ENCODE results near the gene LRP5. TPM values are rescaled to one million over a fixed set of nuclear protein-coding genes. Genes with fewer than 3 reads are reported as not detected.

LRP5 gene
- total RNA-seq, 1 donor from 2014 or later = 162 TPM

DNA sequence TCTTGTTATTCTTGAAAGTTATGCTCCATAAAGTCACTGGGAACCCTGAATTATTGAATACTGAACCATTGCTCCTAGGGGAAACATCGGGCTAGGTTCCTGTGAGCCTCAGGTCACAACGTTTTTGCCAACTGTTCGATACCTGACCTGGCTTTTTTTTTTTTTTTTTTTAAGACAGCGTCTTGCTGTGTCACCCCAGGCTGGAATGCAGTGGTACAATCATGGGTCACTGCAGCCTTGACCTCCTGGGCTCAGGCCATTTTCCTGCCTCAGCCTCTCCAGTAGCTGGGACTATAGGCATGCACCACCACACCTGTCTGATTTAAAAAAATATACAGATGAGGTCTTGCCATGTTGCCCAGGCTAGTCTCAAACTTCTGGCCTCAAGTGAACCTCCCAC is 22.5 kb downstream of the LRP5 start:
- Mint-ChIP-seq H3K27me3 (ENCODE audit: unreplicated experiment) (no peaks in the 10 kb centered on the region), H3K9me3 (ENCODE audit: unreplicated experiment) (no peaks in the 10 kb centered on the region), H3K4me1 (ENCODE audit: unreplicated experiment) (peaks cover 70% of the 10 kb centered on the region), H3K27ac (ENCODE audit: unreplicated experiment) (no peak overlapping the region), H3K4me3 (ENCODE audit: unreplicated experiment) (no peak overlapping the region), H3K36me3 (ENCODE audit: unreplicated experiment) (peaks cover 8% of the 10 kb centered on the region)
- TF ChIP-seq, protein P1, sequence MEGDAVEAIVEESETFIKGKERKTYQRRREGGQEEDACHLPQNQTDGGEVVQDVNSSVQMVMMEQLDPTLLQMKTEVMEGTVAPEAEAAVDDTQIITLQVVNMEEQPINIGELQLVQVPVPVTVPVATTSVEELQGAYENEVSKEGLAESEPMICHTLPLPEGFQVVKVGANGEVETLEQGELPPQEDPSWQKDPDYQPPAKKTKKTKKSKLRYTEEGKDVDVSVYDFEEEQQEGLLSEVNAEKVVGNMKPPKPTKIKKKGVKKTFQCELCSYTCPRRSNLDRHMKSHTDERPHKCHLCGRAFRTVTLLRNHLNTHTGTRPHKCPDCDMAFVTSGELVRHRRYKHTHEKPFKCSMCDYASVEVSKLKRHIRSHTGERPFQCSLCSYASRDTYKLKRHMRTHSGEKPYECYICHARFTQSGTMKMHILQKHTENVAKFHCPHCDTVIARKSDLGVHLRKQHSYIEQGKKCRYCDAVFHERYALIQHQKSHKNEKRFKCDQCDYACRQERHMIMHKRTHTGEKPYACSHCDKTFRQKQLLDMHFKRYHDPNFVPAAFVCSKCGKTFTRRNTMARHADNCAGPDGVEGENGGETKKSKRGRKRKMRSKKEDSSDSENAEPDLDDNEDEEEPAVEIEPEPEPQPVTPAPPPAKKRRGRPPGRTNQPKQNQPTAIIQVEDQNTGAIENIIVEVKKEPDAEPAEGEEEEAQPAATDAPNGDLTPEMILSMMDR (IDR thresholded peaks at IDR 0.05) = no peak
- no peak for DNase-seq (ENCODE audit: extremely low spot score, unreplicated experiment)

DNA sequence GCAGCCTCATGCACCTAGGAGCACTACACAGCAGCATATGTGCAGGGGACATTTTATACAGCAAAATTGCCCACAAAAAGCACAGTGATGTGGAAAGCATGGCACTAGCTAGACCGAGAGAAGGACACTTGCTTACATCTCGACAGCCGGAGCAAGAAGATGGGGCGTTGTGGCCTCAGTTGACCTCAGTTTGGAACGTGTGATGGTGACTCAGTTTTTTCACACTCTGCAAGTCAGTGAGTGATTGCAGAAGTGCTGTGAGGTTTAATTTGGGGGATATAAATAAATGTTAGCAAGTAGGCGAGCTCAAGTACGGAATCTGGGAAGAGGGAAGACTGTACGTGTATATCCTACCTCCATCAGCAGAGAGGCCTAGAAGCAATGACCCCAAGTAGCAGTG is 23.3 kb downstream of the LRP5 start:
- no peak for DNase-seq (ENCODE audit: extremely low spot score, unreplicated experiment)
- TF ChIP-seq, protein P1 (IDR thresholded peaks at IDR 0.05) = no peak
- Mint-ChIP-seq H3K4me3 (ENCODE audit: unreplicated experiment) (no peak overlapping the region), H3K4me1 (ENCODE audit: unreplicated experiment) (peaks cover 69% of the 10 kb centered on the region), H3K27ac (ENCODE audit: unreplicated experiment) (no peak overlapping the region), H3K9me3 (ENCODE audit: unreplicated experiment) (no peaks in the 10 kb centered on the region), H3K36me3 (ENCODE audit: unreplicated experiment) (peaks cover 8% of the 10 kb centered on the region), H3K27me3 (ENCODE audit: unreplicated experiment) (no peaks in the 10 kb centered on the region)

DNA sequence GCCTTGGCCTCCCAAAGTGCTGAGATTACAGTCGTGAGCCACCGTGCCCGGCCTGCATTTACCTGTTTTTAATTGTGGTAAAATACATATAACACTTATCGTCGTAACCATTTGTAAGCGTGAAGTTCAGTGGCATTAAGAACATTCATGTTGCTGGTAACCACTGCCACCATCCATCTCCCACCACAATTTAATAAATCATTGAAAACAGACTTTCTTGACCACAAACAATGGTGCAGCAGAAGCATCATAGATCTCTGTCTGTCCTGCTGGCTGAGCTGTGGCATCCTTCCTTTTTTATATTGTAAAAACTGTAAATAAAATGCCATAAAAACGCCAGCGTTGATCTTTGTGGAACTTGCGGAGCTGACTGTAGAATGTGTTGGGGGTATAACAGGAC is 24.3 kb downstream of the LRP5 start:
- TF ChIP-seq, protein P1 (IDR thresholded peaks at IDR 0.05) = no peak
- Mint-ChIP-seq H3K9me3 (ENCODE audit: unreplicated experiment) (no peaks in the 10 kb centered on the region), H3K27ac (ENCODE audit: unreplicated experiment) (peak overlapping the region; percentile 93), H3K4me3 (ENCODE audit: unreplicated experiment) (no peak overlapping the region), H3K27me3 (ENCODE audit: unreplicated experiment) (no peaks in the 10 kb centered on the region), H3K36me3 (ENCODE audit: unreplicated experiment) (peaks cover 8% of the 10 kb centered on the region), H3K4me1 (ENCODE audit: unreplicated experiment) (peaks cover 69% of the 10 kb centered on the region)
- DNase-seq (ENCODE audit: extremely low spot score, unreplicated experiment) = no peak

DNA sequence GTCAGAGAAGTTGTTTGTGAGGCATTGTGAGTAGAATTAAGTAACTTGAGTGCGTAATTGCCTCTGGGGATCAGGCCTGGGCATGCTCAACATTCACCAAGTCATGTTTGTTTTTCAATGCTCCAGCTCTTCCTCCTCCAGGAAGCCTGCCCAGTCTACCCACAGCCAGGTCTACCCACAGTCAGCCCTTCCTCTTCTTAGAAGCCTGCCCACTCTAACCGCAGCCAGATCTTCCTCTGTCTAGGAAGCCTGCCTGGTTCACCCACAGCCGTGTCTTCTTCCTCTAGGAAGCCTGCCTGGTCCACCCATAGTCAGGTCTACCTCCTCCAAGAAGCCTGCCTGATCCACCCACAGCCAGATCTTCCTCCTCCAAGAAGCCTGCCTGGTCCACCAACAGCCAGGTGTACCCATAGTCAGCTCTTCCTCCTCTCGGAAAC is 25.0 kb downstream of the LRP5 start:
- Mint-ChIP-seq H3K9me3 (ENCODE audit: unreplicated experiment) (no peaks in the 10 kb centered on the region), H3K27me3 (ENCODE audit: unreplicated experiment) (no peaks in the 10 kb centered on the region), H3K4me1 (ENCODE audit: unreplicated experiment) (peaks cover 72% of the 10 kb centered on the region), H3K36me3 (ENCODE audit: unreplicated experiment) (peaks cover 8% of the 10 kb centered on the region), H3K27ac (ENCODE audit: unreplicated experiment) (peak overlapping the region; percentile 93), H3K4me3 (ENCODE audit: unreplicated experiment) (no peak overlapping the region)
- no peak for DNase-seq (ENCODE audit: extremely low spot score, unreplicated experiment)
- TF ChIP-seq, protein P1 (IDR thresholded peaks at IDR 0.05) = no peak

DNA sequence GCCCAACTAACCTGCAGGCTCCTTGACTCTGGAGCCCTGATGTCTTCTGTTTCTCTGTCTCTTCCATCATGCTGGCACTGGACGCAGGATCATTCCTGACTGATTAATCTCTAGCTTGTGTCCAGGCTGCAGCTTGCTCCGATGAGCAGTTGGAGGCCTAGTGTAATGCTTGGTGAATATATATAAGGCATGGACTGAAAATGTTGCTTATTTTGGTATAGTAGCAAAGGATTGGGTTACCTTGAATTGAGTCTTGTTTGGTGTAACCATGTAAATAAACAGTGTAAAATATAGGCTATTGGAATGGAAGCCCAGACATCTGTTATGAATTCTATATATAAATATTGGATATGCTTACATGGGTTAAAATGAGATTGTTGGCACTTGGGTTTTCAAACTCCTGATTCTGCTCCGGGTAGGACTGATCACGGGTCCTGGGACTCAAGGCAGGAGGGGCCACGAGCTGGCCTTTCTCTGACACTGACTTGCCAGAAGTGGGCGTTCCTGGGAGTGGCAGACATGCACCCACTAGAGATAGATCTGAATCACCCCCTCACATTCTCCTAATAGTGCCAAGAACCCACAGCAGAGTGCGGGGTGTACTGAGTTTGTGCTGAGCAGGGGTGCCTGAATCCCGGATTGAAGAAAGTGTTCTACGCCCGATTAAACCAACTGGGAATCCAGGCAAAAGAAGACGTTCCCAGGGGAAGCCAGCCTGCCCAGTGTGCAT is 25.8 kb downstream of the LRP5 start:
- TF ChIP-seq, protein P1 (IDR thresholded peaks at IDR 0.05) = no peak
- no peak for DNase-seq (ENCODE audit: extremely low spot score, unreplicated experiment)
- Mint-ChIP-seq H3K4me3 (ENCODE audit: unreplicated experiment) (no peak overlapping the region), H3K27ac (ENCODE audit: unreplicated experiment) (peak overlapping the region; percentile 93), H3K36me3 (ENCODE audit: unreplicated experiment) (peaks cover 7% of the 10 kb centered on the region), H3K27me3 (ENCODE audit: unreplicated experiment) (no peaks in the 10 kb centered on the region), H3K4me1 (ENCODE audit: unreplicated experiment) (peaks cover 73% of the 10 kb centered on the region), H3K9me3 (ENCODE audit: unreplicated experiment) (no peaks in the 10 kb centered on the region)

Data from osteocyte (in vitro differentiated cells).